GM12872 (cell line): ENCODE data around the gene RESP18.

Source experiments
- TF ChIP-seq, protein P1 (sequence below): IDR thresholded peaks from 3 replicates; pipeline ENCODE4 v1.5.1; 2011; ENCODE audit warnings: low read depth, mild to moderate bottlenecking, low read length, moderate library complexity; ENCODE audit not compliant: insufficient read depth

Gene RESP18

DNA sequence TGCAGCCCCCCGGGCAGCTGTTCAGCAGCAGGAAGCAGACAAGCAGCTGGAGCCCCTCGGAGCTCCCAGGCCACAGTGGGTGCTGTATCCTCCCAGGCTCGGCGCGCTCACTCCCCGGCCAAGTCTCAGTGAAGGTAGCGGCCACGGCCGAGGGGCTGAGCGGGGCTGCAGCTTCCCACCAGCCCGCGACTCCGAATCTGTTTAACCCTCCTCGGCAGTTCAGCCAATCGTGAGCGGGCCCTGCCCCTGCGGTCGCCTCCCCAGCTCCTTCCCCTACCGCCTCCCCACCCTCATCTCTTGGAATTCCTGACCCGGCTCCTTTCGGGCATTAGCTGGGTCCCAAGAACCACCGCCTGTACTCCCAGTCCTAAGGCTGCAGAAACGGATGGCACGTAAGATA lies at the start of gene RESP18:
Gene RESP18, minus strand, starts transcription at position 203 of the 400 bp plus-strand sequence.
- TF ChIP-seq, protein P1, sequence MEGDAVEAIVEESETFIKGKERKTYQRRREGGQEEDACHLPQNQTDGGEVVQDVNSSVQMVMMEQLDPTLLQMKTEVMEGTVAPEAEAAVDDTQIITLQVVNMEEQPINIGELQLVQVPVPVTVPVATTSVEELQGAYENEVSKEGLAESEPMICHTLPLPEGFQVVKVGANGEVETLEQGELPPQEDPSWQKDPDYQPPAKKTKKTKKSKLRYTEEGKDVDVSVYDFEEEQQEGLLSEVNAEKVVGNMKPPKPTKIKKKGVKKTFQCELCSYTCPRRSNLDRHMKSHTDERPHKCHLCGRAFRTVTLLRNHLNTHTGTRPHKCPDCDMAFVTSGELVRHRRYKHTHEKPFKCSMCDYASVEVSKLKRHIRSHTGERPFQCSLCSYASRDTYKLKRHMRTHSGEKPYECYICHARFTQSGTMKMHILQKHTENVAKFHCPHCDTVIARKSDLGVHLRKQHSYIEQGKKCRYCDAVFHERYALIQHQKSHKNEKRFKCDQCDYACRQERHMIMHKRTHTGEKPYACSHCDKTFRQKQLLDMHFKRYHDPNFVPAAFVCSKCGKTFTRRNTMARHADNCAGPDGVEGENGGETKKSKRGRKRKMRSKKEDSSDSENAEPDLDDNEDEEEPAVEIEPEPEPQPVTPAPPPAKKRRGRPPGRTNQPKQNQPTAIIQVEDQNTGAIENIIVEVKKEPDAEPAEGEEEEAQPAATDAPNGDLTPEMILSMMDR, result no peak

DNA sequence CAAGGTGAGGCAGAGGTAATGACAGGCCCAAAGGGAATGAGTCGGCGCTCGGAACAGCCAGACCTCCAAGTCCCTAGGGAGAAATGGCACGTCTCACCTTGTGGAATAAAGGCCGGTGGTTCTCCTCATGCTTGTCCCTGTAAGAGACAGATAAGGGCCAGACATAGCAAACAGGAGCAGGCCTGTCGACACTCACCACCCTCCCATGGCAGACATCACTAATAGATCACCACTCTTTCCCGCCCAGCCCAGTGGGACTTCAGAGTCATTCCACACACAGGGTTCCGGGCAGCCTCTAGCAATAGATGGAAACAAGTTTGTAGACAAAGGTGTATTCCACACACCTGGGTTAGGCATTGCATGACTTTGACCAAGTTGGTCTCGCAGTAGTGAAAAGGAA lies 48.9 kb upstream of the RESP18 start:
- TF ChIP-seq, protein P1, result no peak

DNA sequence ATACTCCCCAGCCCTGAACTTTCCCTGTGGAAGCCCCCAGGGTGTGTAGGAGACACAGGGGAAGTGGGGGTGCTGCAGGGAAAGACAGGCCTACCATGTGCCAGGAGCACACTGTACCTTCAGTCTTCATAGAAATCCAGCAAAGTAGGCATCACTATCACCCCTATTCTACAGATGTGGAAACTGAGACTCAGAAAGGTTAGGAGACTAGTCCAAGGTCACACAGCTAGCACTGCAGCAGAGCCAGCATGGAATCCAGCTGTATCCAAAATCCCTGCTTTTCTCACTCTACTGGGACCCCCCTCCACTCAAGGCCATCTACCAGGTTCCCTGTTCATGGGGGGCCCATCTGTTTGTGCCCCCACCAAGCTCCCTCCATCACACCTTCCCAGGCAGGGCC lies 48.4 kb upstream of the RESP18 start:
- TF ChIP-seq, protein P1, result no peak

DNA sequence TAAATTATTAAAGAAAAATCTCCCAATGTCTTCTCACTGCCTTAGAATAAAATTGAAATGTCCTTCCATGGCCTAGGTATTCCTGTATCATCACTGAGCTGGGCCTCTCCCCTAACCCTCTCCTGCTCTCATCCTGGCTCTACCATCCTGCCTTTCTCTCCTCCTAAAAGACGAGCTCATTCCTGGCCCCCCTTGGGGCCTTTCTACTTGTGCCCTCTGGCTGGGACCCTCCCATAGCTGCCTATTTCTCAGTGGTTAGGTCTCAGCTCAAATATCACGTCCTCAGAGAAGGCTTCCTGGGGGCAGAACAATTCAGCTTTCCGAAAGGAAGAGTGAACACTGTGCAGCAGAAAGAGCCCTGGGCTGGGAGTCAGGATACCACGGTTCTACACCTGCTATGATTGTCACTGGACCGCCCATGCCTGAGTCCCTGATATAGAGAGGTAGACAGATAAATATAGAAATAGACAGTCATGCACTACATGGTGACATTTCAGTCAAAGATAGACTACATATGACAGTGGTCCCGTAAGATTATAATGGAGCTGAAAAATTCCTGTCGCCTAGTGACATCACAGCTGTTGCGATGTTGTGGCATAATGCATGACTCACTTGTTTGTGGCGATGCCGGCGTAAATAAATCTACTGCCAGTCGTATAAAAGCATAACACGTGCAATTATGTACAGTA lies 45.8 kb upstream of the RESP18 start:
- TF ChIP-seq, protein P1, result no peak

DNA sequence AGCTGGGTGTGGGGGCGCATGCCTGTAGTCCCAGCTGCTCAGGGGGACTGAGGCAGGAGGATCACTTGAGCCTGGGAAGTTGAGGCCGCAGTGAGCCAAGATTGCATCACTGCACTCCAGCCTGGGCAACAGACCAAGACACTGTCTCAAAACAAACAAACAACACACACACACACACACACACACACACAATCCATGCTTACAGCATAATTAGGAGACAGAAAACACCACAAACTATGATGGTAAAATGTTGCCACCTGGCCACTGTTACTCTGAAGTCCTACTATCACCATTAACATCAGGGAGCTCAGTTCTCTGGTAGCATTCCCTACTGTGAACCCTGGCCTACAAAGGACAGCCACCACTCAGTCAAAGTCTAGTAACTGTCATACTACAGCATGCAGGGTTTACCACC lies 36.9 kb upstream of the RESP18 start:
- TF ChIP-seq, protein P1, result no peak

DNA sequence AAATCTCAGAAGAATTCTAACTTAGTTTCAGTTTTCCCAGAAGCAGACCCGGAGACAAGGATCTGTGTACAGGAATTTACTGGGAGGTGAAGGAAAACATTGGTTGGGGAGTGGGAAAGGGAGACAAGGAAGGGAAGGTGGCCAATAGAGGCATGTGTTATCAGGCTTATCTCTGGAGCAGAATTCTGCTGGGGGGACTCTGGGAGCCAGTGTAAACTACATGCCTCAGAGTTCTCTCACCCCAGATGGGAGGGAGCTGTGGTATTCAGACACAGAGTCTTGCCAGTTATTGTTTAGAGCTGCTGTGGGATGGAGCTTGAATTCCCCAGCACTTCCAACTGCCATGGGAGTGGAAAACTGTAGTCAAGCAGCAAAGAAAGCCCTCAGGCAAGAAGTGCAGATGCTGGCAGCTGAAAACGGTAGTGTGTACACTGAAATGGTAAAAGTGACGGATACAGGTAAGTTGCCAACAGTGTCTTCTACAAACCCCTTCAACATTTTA lies 36.2 kb upstream of the RESP18 start:
- TF ChIP-seq, protein P1, result no peak

DNA sequence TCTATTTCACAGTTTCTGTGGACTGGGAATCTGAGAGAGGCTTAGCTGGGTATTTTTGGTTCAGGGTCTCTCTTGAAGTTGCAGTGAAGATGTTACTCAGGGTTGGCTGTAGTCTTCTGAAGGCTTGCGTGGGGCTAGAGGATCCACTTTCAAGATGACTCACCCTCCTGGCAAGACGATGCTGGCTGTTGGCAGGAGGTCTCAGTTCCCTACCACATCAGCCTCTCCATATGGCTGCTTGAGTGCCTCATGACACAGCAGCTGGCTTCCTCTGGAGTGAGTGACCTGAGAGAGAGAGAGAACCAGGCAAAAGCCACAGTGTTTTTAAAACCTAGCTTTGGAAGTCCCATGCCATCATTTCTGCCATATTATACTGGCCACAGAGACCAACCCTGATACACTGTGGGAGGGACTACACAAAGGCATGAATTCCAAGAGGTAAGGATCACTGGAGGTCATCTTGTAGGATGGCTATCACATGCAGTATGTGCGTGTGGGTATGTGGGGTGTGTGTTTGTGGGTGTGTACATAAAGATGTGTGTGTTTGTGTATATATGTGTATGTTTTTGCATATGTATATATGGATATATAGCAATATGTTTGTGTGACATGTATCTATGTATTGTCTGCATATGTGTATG lies 30.1 kb upstream of the RESP18 start:
- TF ChIP-seq, protein P1, result no peak
